OCI-LY1 (cell line): Measurements from ENCODE around the gene VPS37D.

Experiments
- CTCF ChIP-seq: fragments of 200-600 bp; sonication (generic), shearing (Covaris generic); IDR thresholded peaks from 2 replicates; pipeline ENCODE4 v1.5.1; 2017; ENCODE audit warnings: mild to moderate bottlenecking, antibody characterized with exemption, low read length, moderate library complexity, mixed read lengths
- EZH2 ChIP-seq: fragments of 200-600 bp; sonication (generic), shearing (Covaris generic); IDR thresholded peaks from 2 replicates; pipeline ENCODE4 v1.8.0; 2017; ENCODE audit warnings: borderline replicate concordance, mixed run types, mild to moderate bottlenecking, antibody characterized with exemption, low read length, moderate library complexity, mixed read lengths

GRCh38 chr7:73668886-73669230, 1.2 kb downstream of the VPS37D start:
- no peak for TF ChIP-seq CTCF
- TF ChIP-seq EZH2, result no peak
